Measurements from ENCODE around the gene FGFR1OP2.
A peak's percentile ranks its signal among the peaks of the same experiment; 100 is the strongest.
"Not testable (repeated sequence)": the region's sequence is repeated elsewhere in the genome, so short reads cannot be mapped to it uniquely, and the experiment has no call there.

The FGFR1OP2 gene

GRCh38 chr12:26954027-26954426, 15.8 kb downstream of the FGFR1OP2 start:
- Histone ChIP-seq H3K9ac (ENCODE audit: insufficient read length) (no peak overlapping the region), H3K27ac (no peak overlapping the region), H3K36me3 (ENCODE audit: insufficient read depth, low read length) (peaks cover 25% of the 10 kb centered on the region), H3K4me3 (0 out of 2 replicates have a peak overlapping the region, but pooled peaks have one; percentile 6), H3K9me3 (ENCODE audit: low read depth, low read length) (no peaks in the 10 kb centered on the region)
- no peak for DNase-seq (ENCODE audit: low read depth, low spot score)
- TF ChIP-seq FOXP2 (optimal IDR thresholded peaks at IDR 0.05; ENCODE audit: control extremely low read depth, extremely low read length, insufficient read depth) (no peak), EZH2 (IDR thresholded peaks at IDR 0.05) (no peak), POLR2AphosphoS5 (IDR thresholded peaks at IDR 0.05; ENCODE audit: borderline replicate concordance, low read depth, low read length) (no peak)

- H3K27ac ChIP-seq; H3K9ac ChIP-seq (ENCODE audit: insufficient read length); H3K4me3 ChIP-seq; H3K9me3 ChIP-seq (ENCODE audit: low read depth, low read length); DNase-seq (ENCODE audit: low read depth, low spot score): not testable (repeated sequence)
- H3K36me3 ChIP-seq (ENCODE audit: insufficient read depth, low read length), result peaks cover 49% of the 10 kb centered on the region
These were observed 23.1 kb downstream of the FGFR1OP2 start for GRCh38 chr12:26961391-26961790.

DNA sequence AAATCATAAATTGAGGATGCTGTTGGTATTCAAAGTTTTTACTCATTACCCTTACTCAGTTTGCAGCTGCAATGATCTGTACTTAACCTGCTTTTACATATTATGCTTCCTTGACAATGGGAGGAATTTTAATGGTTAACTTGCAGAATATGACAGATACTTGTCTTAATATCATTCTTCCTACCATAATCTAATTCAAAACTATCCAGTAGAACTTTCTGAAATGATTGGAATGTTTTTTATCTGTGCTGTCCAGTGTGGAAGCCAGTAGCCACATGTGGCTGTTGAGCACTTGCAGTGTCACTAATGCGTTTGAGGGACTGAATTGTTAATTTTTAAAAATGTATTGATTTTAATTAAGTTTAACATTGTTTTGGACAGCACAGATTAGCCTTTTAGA, 23.5 kb downstream of the FGFR1OP2 start:
- Histone ChIP-seq H3K9ac (ENCODE audit: insufficient read length) (no peak overlapping the region), H3K4me3 (no peak overlapping the region), H3K9me3 (ENCODE audit: low read depth, low read length) (no peaks in the 10 kb centered on the region), H3K27ac (no peak overlapping the region), H3K36me3 (ENCODE audit: insufficient read depth, low read length) (peaks cover 49% of the 10 kb centered on the region)
- no peak for DNase-seq (ENCODE audit: low read depth, low spot score)
- TF ChIP-seq EZH2 (IDR thresholded peaks at IDR 0.05), result no peak
- no peak for TF ChIP-seq POLR2AphosphoS5 (IDR thresholded peaks at IDR 0.05; ENCODE audit: borderline replicate concordance, low read depth, low read length)
- no peak for TF ChIP-seq FOXP2 (optimal IDR thresholded peaks at IDR 0.05; ENCODE audit: control extremely low read depth, extremely low read length, insufficient read depth)

DNA sequence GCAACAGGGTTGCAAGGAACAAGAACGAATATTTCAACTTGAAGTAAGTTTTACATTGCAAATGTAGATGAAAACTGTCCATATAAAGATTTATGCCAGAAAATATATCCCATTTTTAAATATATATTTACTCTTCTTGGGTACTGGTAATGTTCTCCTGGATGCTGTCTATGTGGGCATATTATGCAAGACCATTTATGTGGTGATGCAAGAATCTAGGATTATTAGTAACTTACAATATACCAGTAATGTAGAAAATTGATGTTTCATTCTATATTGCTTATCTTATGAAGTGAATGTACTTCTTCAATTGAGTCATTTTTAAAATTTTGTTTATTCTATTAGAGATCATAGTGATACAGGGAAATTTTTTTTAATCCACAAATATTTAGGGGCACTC, 25.1 kb downstream of the FGFR1OP2 start:
- H3K9ac ChIP-seq (ENCODE audit: insufficient read length), result peak overlapping the region; percentile 29
- DNase-seq (ENCODE audit: low read depth, low spot score), result no peak
- H3K4me3 ChIP-seq, result no peak overlapping the region
- TF ChIP-seq FOXP2 (optimal IDR thresholded peaks at IDR 0.05; ENCODE audit: control extremely low read depth, extremely low read length, insufficient read depth) (no peak), POLR2AphosphoS5 (IDR thresholded peaks at IDR 0.05; ENCODE audit: borderline replicate concordance, low read depth, low read length) (no peak), EZH2 (IDR thresholded peaks at IDR 0.05) (no peak)
- H3K9me3 ChIP-seq (ENCODE audit: low read depth, low read length), result no peaks in the 10 kb centered on the region
- H3K27ac ChIP-seq, result peak overlapping the region; percentile 72
- peaks cover 45% of the 10 kb centered on the region for H3K36me3 ChIP-seq (ENCODE audit: insufficient read depth, low read length)

DNA sequence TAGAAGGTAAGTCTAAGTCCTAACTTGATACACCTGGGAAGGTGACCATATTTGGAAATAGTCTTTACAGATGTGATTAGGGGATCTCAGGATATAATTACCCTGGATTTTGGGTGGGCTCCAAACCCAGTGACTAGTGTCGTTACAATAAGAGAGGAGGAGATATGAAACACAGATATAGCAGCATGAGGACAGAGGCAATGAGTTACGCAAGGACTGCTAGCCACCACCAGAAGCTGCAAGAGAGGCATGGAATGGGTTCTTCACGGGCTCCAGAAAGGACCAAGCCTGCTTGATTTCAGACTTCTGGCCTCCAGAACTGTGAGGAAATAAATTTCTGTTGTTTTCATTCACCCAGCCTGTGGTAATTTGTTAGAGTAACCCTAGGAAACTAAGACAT, 28.6 kb downstream of the FGFR1OP2 start:
- no peak overlapping the region for H3K4me3 ChIP-seq
- no peak overlapping the region for H3K27ac ChIP-seq
- DNase-seq (ENCODE audit: low read depth, low spot score), result no peak
- no peaks in the 10 kb centered on the region for H3K9me3 ChIP-seq (ENCODE audit: low read depth, low read length)
- H3K9ac ChIP-seq (ENCODE audit: insufficient read length), result no peak overlapping the region
- H3K36me3 ChIP-seq (ENCODE audit: insufficient read depth, low read length), result peaks cover 39% of the 10 kb centered on the region
- no peak for TF ChIP-seq EZH2 (IDR thresholded peaks at IDR 0.05)
- TF ChIP-seq FOXP2 (optimal IDR thresholded peaks at IDR 0.05; ENCODE audit: control extremely low read depth, extremely low read length, insufficient read depth), result no peak
- TF ChIP-seq POLR2AphosphoS5 (IDR thresholded peaks at IDR 0.05; ENCODE audit: borderline replicate concordance, low read depth, low read length), result no peak

DNA sequence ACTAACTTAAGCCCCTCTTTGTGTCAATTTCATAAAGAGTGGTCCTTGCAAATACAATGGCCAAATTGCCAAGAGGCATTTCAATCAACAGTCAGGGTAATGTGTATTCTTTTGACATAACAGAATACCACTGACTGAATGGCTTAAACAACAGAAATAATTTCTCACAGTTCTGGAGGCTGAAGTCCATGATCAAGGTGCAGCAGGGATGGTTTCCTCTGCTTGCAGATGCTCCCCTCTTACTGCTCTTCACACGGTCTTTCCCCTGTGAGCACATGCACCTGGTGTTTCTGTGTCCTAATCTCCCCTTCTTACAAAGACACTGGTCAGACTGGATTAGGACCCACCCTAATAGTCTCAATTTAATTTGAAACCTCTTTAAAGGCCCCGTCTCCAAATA, 31.9 kb downstream of the FGFR1OP2 start:
- Histone ChIP-seq H3K9me3 (ENCODE audit: low read depth, low read length) (no peaks in the 10 kb centered on the region), H3K9ac (ENCODE audit: insufficient read length) (no peak overlapping the region), H3K36me3 (ENCODE audit: insufficient read depth, low read length) (peaks cover 40% of the 10 kb centered on the region), H3K4me3 (no peak overlapping the region), H3K27ac (no peak overlapping the region)
- no peak for TF ChIP-seq POLR2AphosphoS5 (IDR thresholded peaks at IDR 0.05; ENCODE audit: borderline replicate concordance, low read depth, low read length)
- no peak for DNase-seq (ENCODE audit: low read depth, low spot score)

DNA sequence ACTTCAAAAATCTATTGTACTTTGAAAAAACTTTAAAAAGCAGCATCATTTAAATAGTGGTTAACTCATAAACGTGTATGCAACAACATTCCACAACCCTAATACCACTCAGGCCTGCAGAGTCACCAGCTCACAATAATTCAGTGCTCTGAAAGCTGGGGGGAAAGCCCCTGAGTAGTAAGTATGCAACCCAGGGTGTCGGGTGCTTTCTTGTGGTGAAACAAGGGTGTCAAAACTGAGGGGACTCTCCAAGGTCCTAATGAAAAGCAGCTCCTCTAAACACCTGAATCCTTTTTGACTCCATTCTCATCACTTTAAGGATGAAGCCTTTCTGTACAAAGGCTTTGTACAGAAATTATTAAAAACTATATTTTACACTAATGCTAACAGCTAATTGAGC, 33.7 kb downstream of the FGFR1OP2 start:
- no peaks in the 10 kb centered on the region for H3K9me3 ChIP-seq (ENCODE audit: low read depth, low read length)
- no peak for DNase-seq (ENCODE audit: low read depth, low spot score)
- H3K9ac ChIP-seq (ENCODE audit: insufficient read length), result no peak overlapping the region
- no peak overlapping the region for H3K4me3 ChIP-seq
- TF ChIP-seq POLR2AphosphoS5 (IDR thresholded peaks at IDR 0.05; ENCODE audit: borderline replicate concordance, low read depth, low read length) (no peak), FOXP2 (optimal IDR thresholded peaks at IDR 0.05; ENCODE audit: control extremely low read depth, extremely low read length, insufficient read depth) (no peak), EZH2 (IDR thresholded peaks at IDR 0.05) (no peak)
- no peak overlapping the region for H3K27ac ChIP-seq
- peaks cover 30% of the 10 kb centered on the region for H3K36me3 ChIP-seq (ENCODE audit: insufficient read depth, low read length)

DNA sequence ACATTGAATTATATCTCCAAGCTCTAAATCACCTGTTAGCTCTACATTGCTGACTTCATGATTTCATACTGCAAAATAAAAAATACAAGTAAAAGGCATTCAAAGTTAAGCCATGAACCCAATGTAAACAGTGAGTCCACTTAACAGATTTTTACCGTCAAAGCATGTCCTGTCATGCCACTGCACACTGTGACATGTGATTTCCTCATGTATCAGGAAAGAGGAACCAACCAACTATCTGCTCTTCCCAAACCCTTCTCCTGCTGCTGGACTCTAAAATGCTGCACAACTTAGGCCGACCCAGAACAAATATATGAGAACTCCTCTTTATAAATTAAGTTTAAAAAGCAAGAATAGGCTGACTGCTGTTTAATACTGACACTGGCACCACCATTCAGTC, 38.4 kb downstream of the FGFR1OP2 start:
- Histone ChIP-seq H3K36me3 (ENCODE audit: insufficient read depth, low read length) (peaks cover 24% of the 10 kb centered on the region), H3K27ac (no peak overlapping the region), H3K4me3 (no peak overlapping the region), H3K9me3 (ENCODE audit: low read depth, low read length) (no peaks in the 10 kb centered on the region), H3K9ac (ENCODE audit: insufficient read length) (no peak overlapping the region)
- TF ChIP-seq FOXP2 (optimal IDR thresholded peaks at IDR 0.05; ENCODE audit: control extremely low read depth, extremely low read length, insufficient read depth) (no peak), POLR2AphosphoS5 (IDR thresholded peaks at IDR 0.05; ENCODE audit: borderline replicate concordance, low read depth, low read length) (no peak), EZH2 (IDR thresholded peaks at IDR 0.05) (no peak)
- DNase-seq (ENCODE audit: low read depth, low spot score), result no peak

- no peak overlapping the region for H3K9ac ChIP-seq (ENCODE audit: insufficient read length)
- H3K27ac ChIP-seq, result no peak overlapping the region
- peaks cover 23% of the 10 kb centered on the region for H3K36me3 ChIP-seq (ENCODE audit: insufficient read depth, low read length)
- H3K4me3 ChIP-seq, result no peak overlapping the region
- DNase-seq (ENCODE audit: low read depth, low spot score), result no peak
- no peak for TF ChIP-seq FOXP2 (optimal IDR thresholded peaks at IDR 0.05; ENCODE audit: control extremely low read depth, extremely low read length, insufficient read depth)
- no peak for TF ChIP-seq POLR2AphosphoS5 (IDR thresholded peaks at IDR 0.05; ENCODE audit: borderline replicate concordance, low read depth, low read length)
- TF ChIP-seq EZH2 (IDR thresholded peaks at IDR 0.05), result no peak
- no peaks in the 10 kb centered on the region for H3K9me3 ChIP-seq (ENCODE audit: low read depth, low read length)
These were observed 40.5 kb downstream of the FGFR1OP2 start for GRCh38 chr12:26978801-26979200.

All from SK-N-MC (cell line).